VCaP (cell line): ENCODE results near the gene NNAT.

Experiments
- H3K27ac ChIP-seq: fragments of 450-650 bp; 2 replicates; pipeline ENCODE4 v1.5.1; 2017
- TF ChIP-seq, protein P1 (sequence below): fragments of 450-650 bp; conservative IDR thresholded peaks from 2 replicates; pipeline ENCODE4 v1.5.1; 2017; ENCODE audit warnings: mild to moderate bottlenecking, moderate library complexity

The NNAT gene

DNA sequence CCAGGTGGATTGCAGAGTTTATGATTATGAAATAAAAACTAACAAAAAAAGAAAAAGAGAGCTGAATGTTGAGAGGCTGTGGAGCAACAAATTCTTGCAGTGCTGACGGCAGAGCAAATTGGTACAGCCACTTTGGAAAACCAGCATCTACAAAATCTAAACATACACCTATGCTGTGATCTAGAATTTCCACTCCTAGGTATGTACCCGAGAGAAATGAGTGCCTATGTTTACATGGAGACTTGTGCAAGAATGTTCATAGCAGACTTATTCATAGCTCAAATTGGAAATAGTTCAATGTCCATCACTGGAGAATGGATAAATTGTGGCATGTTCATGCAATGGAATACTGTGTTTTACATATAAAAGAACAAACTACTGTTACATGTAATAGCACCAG is 9.6 kb downstream of the NNAT start:
- TF ChIP-seq, protein P1, sequence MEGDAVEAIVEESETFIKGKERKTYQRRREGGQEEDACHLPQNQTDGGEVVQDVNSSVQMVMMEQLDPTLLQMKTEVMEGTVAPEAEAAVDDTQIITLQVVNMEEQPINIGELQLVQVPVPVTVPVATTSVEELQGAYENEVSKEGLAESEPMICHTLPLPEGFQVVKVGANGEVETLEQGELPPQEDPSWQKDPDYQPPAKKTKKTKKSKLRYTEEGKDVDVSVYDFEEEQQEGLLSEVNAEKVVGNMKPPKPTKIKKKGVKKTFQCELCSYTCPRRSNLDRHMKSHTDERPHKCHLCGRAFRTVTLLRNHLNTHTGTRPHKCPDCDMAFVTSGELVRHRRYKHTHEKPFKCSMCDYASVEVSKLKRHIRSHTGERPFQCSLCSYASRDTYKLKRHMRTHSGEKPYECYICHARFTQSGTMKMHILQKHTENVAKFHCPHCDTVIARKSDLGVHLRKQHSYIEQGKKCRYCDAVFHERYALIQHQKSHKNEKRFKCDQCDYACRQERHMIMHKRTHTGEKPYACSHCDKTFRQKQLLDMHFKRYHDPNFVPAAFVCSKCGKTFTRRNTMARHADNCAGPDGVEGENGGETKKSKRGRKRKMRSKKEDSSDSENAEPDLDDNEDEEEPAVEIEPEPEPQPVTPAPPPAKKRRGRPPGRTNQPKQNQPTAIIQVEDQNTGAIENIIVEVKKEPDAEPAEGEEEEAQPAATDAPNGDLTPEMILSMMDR, result no peak
- H3K27ac ChIP-seq, result no peak overlapping the region

GRCh38 chr20:37531856-37532255 is 10.8 kb downstream of the NNAT start:
- H3K27ac ChIP-seq, result no peak overlapping the region
- TF ChIP-seq, protein P1, result no peak

DNA sequence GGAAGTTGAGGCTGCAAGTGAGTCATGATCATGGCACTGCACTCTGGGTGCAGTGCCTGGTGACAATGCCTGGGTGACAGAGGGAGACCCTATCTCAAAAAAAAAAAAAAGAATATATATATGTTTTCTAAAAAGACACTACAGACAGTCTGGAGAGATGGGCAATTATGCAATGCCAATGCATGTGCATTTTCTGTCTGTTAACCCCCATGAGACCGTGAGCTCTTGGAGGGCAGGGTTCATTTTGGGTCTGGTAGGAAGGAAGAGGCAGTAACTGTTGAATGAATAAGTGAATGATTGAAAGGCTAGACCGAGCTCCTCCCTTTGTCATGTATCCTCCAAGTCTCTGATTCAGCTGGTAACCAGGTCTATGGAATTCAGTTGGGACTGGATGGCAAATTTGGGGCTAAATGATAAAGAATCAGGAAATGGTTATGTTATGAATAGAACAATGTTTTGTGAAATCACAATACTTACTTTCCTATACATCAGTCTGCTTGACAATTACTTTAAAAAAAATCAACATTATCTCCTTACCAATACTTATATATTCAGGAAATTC is 12.2 kb downstream of the NNAT start:
- H3K27ac ChIP-seq, result 0 out of 2 replicates have a peak overlapping the region, but pooled peaks have one; percentile 48
- TF ChIP-seq, protein P1, result no peak

DNA sequence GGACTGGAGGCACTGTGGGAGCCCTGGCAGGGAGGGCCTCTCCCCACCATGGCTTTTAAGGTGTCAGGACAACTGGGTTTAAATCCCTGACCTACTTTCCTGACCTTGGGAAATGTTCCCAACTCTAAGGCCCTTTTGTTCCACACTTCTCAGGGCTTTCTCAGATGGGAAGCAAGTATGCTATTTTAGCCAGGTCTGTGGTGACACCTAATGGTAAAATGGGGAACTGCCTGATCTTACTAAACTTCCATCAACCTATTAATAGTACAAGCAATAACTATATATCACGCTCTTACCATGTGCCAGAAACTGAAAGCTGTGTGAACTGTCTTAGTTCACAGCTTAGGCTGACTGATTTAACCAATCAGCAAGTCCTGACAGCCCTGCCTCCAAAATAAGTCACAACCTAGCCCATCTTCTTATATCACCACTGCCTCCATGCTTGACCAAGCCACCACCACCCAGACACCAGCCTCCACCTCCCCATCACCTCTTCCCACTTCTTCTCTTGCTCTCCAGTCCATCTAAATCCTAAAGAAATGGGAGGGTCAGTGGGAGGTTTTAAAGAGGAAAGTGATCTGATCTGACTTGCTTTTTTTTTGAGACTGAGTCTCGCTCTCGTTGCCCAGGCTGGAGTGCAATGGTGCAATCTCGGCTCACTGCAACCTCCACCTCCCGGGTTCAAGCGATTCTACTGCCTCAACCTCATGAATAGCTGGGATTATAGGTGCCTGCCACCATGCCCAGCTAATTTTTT is 13.5 kb downstream of the NNAT start:
- TF ChIP-seq, protein P1, result peak; percentile 90
- peak overlapping the region; percentile 48 for H3K27ac ChIP-seq

DNA sequence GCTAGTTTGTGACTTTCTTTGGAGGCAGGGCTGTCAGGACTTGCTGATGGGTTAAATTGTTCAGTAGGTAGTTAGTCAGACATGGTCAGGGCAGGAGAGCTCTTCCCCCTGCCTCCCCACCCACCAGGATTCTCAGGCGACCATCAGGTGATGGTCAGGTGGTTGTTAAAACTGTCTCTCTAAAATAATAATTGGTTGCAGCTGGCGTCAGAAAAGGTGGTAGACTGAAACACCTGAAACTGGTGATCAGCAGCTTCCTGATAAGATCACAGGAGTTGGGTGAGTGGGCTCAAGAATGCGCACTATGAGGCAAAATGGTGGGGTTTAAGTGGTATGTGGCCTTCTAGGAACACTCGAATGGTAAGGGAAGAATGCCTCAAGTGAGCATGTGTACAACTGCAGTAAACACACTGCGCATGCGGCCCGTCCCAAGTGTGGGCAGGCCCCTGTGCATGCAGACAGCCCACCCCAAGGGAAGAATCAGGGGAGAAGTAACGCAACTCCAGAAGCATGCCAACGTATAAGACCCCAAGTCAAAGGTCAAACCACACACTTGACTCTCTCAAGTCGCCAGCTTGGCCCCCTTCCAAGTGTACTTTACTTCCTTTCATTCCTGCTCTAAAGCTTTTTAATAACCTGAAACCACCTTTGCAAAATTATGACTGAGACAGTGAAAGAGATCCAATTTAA is 14.5 kb downstream of the NNAT start:
- TF ChIP-seq, protein P1, result no peak
- H3K27ac ChIP-seq, result peak overlapping the region; percentile 48

DNA sequence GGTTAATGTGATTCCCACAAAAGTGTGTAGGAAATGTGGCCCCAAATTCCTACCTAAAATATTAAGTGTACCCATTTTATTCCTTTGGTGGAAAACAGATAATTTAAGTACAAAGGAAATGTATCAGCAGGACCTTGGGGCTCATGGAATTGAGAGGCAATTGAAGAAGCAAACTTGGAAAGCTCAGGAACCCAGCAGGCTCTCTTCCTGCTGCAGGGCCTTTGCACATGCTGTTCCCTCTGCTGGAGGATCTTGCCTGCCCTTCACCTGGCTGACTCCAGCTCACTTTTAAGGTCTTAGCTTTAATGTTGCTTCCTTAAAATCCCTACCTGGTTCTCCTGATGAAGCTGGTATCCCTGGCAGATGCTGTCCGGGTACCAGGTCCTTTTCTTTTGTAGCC is 16.5 kb downstream of the NNAT start:
- TF ChIP-seq, protein P1, result no peak
- no peak overlapping the region for H3K27ac ChIP-seq

DNA sequence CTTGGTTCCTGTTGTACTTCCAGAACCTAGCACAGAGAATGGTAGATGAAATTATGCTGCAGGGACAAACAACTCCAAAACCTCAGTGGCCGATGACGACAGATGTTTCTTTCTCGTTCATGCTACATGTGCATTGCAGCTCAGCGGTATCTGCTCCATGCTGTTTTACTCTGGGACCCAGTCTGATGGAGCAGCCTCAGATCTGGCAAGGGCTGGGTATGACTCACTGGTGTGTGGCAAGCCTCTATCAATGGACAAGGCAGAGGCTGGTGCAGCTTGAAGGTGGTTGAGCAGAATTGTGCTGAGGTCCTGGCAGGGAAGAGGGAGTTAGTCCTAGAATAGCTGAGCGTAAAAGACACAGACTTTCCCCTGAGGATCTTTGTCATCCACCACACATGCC is 17.0 kb downstream of the NNAT start:
- peak overlapping the region; percentile 90; the same call in 1 of the 2 replicates for H3K27ac ChIP-seq
- TF ChIP-seq, protein P1, result no peak
